IMR-90 (cell line): Measurements from ENCODE around the gene NOTO. TPM values are rescaled to one million over a fixed set of nuclear protein-coding genes. Genes with fewer than 3 reads are reported as not detected.

ENCODE experiments used
- ATAC-seq: fragments of 200-7000 bp; cut with Tn5 transposase; 2 replicates; pipeline ENCODE4 v1.9.1; 2020; ENCODE audit warnings: low read depth, mild to moderate bottlenecking, moderate library complexity
- BruUV-seq: library from RNA; stranded (reverse); fragments of 400-500 nt; replicated peaks from 2 replicates; lab custom pipeline; 2021; lab: Mats Ljungman, UMichigan
- CTCF ChIA-PET: fragments of 300-600 bp; formaldehyde crosslinking; extraction: SDS; loops from one replicate; lab custom pipeline; 2021; ENCODE audit warnings: antibody characterized with exemption; lab: Yijun Ruan, JAX
- POLR2A ChIA-PET: fragments of 300-600 bp; sonication (Branson Sonifier 250); formaldehyde crosslinking; loops from one replicate; lab custom pipeline; 2022; ENCODE audit warnings: antibody characterized with exemption; ENCODE audit not compliant: unreplicated experiment; lab: Charles Lee
- DNase-seq: peaks from one replicate; pipeline ENCODE4 v3.0.0; 2013
- H2AFZ ChIP-seq: replicated peaks from 2 replicates; pipeline ENCODE3; 2013; ENCODE audit warnings: low read length, mild to moderate bottlenecking; ENCODE audit not compliant: poor library complexity
- H2AK5ac ChIP-seq: 2 replicates; pipeline ENCODE4 v1.6.1; 2013; ENCODE audit warnings: low read depth, low read length, inconsistent platforms
- H2AK9ac ChIP-seq: replicated peaks from 2 replicates; pipeline ENCODE3; 2013; ENCODE audit warnings: mild to moderate bottlenecking, low read depth, low read length, moderate library complexity; ENCODE audit not compliant: poor library complexity
- H2BK120ac ChIP-seq: 2 replicates; pipeline ENCODE4 v1.6.1; 2013; ENCODE audit warnings: low read depth, low read length, inconsistent platforms
- H2BK15ac ChIP-seq: 3 replicates; pipeline ENCODE4 v1.6.1; 2013; ENCODE audit warnings: low read depth, low read length, inconsistent platforms
- H2BK20ac ChIP-seq: 2 replicates; pipeline ENCODE4 v1.6.1; 2013; ENCODE audit warnings: low read depth, mild to moderate bottlenecking, inconsistent platforms, low read length, moderate library complexity
- H2BK5ac ChIP-seq: 2 replicates; pipeline ENCODE4 v1.6.1; 2013; ENCODE audit warnings: mild to moderate bottlenecking, low read depth, low read length, inconsistent platforms; ENCODE audit not compliant: poor library complexity, severe bottlenecking
- H3K14ac ChIP-seq: replicated peaks from 2 replicates; pipeline ENCODE4 v1.6.1; 2013; ENCODE audit warnings: low read depth, low read length, inconsistent platforms
- H3K18ac ChIP-seq: 2 replicates; pipeline ENCODE4 v1.6.1; 2013; ENCODE audit warnings: low read depth, low read length, control low read depth
- H3K23ac ChIP-seq: 2 replicates; pipeline ENCODE4 v1.6.1; 2013; ENCODE audit warnings: low read depth, low read length, inconsistent platforms
- H3K27ac ChIP-seq: 2 replicates; pipeline ENCODE4 v1.5.1; 2013; ENCODE audit warnings: mild to moderate bottlenecking, control low read depth, low read length; ENCODE audit not compliant: insufficient read depth
- H3K27me3 ChIP-seq: 2 replicates; pipeline ENCODE4 v1.6.1; 2013; ENCODE audit warnings: low read length; ENCODE audit not compliant: control insufficient read depth, insufficient read depth
- H3K36me3 ChIP-seq: 2 replicates; pipeline ENCODE4 v1.6.1; 2013; ENCODE audit warnings: low read length, mixed read lengths; ENCODE audit not compliant: control insufficient read depth, insufficient read depth
- H3K4ac ChIP-seq: 2 replicates; pipeline ENCODE4 v1.6.1; 2013; ENCODE audit warnings: low read depth, low read length, inconsistent platforms
- H3K4me1 ChIP-seq: 2 replicates; pipeline ENCODE4 v1.6.1; 2013; ENCODE audit warnings: low read length, mixed read lengths; ENCODE audit not compliant: control insufficient read depth, insufficient read depth
- H3K4me2 ChIP-seq: 2 replicates; pipeline ENCODE4 v1.6.1; 2013; ENCODE audit warnings: low read depth, mild to moderate bottlenecking, control low read depth, low read length, moderate library complexity
- H3K4me3 ChIP-seq: 2 replicates; pipeline ENCODE4 v1.5.1; 2013; ENCODE audit warnings: low read depth, mild to moderate bottlenecking, control low read depth, low read length, moderate library complexity; ENCODE audit not compliant: insufficient read depth
- H3K56ac ChIP-seq: 2 replicates; pipeline ENCODE4 v1.6.1; 2013; ENCODE audit warnings: low read length, inconsistent platforms; ENCODE audit not compliant: insufficient read depth; ENCODE audit errors: extremely low read depth
- H3K79me1 ChIP-seq, 2 experiments: 2 replicates each; pipeline ENCODE4 v1.6.1; 2013; ENCODE audit warnings: low read length in 2 of 2, inconsistent platforms in 1 of 2, low read depth in 1 of 2
- H3K9ac ChIP-seq: 2 replicates; pipeline ENCODE4 v1.6.1; 2013; ENCODE audit warnings: low read depth, low read length, control low read depth
- H3K9me1 ChIP-seq: 2 replicates; pipeline ENCODE4 v1.6.1; 2013; ENCODE audit warnings: low read length, inconsistent platforms; ENCODE audit not compliant: insufficient read depth
- H3K9me3 ChIP-seq: 2 replicates; pipeline ENCODE4 v1.6.1; 2013; ENCODE audit warnings: low read length; ENCODE audit not compliant: control insufficient read depth, insufficient read depth
- H4K20me1 ChIP-seq: 2 replicates; pipeline ENCODE4 v1.6.1; 2013; ENCODE audit warnings: low read length, inconsistent platforms; ENCODE audit not compliant: insufficient read depth
- H4K5ac ChIP-seq: 2 replicates; pipeline ENCODE4 v1.6.1; 2013; ENCODE audit warnings: mild to moderate bottlenecking, low read depth, low read length, control low read depth
- H4K8ac ChIP-seq, 2 experiments: 2 replicates each; pipeline ENCODE4 v1.6.1; 2013; ENCODE audit warnings: low read depth in 2 of 2, low read length in 2 of 2, control low read depth in 1 of 2, inconsistent platforms in 1 of 2
- H4K91ac ChIP-seq: 2 replicates; pipeline ENCODE4 v1.6.1; 2013; ENCODE audit warnings: low read depth, low read length, inconsistent platforms; ENCODE audit not compliant: insufficient read depth
- BHLHE40 ChIP-seq: fragments of 150-350 bp; IDR thresholded peaks from 2 replicates; pipeline ENCODE4 v1.6.1; 2016; ENCODE audit warnings: mild to moderate bottlenecking, low read depth, low read length
- CEBPB ChIP-seq: IDR thresholded peaks from 2 replicates; pipeline ENCODE4 v1.6.1; 2012; ENCODE audit warnings: low read depth, low read length, improper control_type of control experiment
- CHD1 ChIP-seq: IDR thresholded peaks from 2 replicates; pipeline ENCODE4 v1.6.1; 2012; ENCODE audit warnings: low read depth, low read length, improper control_type of control experiment
- ELK1 ChIP-seq: fragments of 150-350 bp; IDR thresholded peaks from 2 replicates; pipeline ENCODE4 v1.6.1; 2016; ENCODE audit warnings: low read depth, mild to moderate bottlenecking, low read length, moderate library complexity, borderline replicate concordance
- FOS ChIP-seq: fragments of 150-350 bp; IDR thresholded peaks from 2 replicates; pipeline ENCODE4 v1.6.1; 2016; ENCODE audit warnings: low read depth, low read length
- MAFK ChIP-seq: IDR thresholded peaks from 2 replicates; pipeline ENCODE4 v1.6.1; 2012; ENCODE audit warnings: low read depth, low read length, improper control_type of control experiment
- MAZ ChIP-seq: IDR thresholded peaks from 2 replicates; pipeline ENCODE4 v1.6.1; 2012; ENCODE audit warnings: low read depth, mild to moderate bottlenecking, low read length, improper control_type of control experiment, moderate library complexity, borderline replicate concordance
- MXI1 ChIP-seq: IDR thresholded peaks from 2 replicates; pipeline ENCODE4 v1.6.1; 2012; ENCODE audit warnings: low read depth, mild to moderate bottlenecking, low read length, moderate library complexity, borderline replicate concordance
- NFE2L2 ChIP-seq: fragments of 150-350 bp; IDR thresholded peaks from 2 replicates; pipeline ENCODE4 v1.6.1; 2016; ENCODE audit warnings: low read depth, mild to moderate bottlenecking, low read length
- POLR2A ChIP-seq: IDR thresholded peaks from 2 replicates; pipeline ENCODE4 v1.6.1; 2012; ENCODE audit warnings: mild to moderate bottlenecking, low read depth, low read length
- RAD21 ChIP-seq: IDR thresholded peaks from 2 replicates; pipeline ENCODE4 v1.6.1; 2012; ENCODE audit warnings: low read length, improper control_type of control experiment
- RCOR1 ChIP-seq: IDR thresholded peaks from 2 replicates; pipeline ENCODE4 v1.6.1; 2012; ENCODE audit warnings: mild to moderate bottlenecking, low read length, improper control_type of control experiment; ENCODE audit not compliant: insufficient replicate concordance
- RFX5 ChIP-seq: IDR thresholded peaks from 2 replicates; pipeline ENCODE4 v1.8.0; 2012; ENCODE audit warnings: low read depth, mild to moderate bottlenecking, low read length, moderate library complexity
- SMC3 ChIP-seq: fragments of 150-350 bp; IDR thresholded peaks from 2 replicates; pipeline ENCODE4 v1.6.1; 2016; ENCODE audit warnings: low read depth, mild to moderate bottlenecking, antibody characterized with exemption, low read length, moderate library complexity
- WGBS, 2 experiments: methylation state at CpG; one replicate each; pipeline versions ENCODE4 v1.1.5 to v1.1.7; 2013; ENCODE audit warnings: missing lambda C conversion rate in 2 of 2; ENCODE audit not compliant: insufficient read length in 1 of 2; ENCODE audit errors: extremely low coverage in 2 of 2; 5-methylcytosine and 5-hydroxymethylcytosine counted together
- dilution Hi-C: fragments of 300-500 bp; cut with HindIII; formaldehyde crosslinking; loops from one replicate; pipeline ENCODE4 v1.14.3; 2018; ENCODE audit warnings: low sequenced_read_pairs; ENCODE audit not compliant: unreplicated experiment
- in situ Hi-C: fragments of 300-500 bp; cut with MboI; formaldehyde crosslinking; loops from 3 replicates; pipeline ENCODE4 v1.14.3; 2019; ENCODE audit warnings: low sequenced_read_pairs, inconsistent platforms, mixed read lengths
- intact Hi-C: fragments of 100-400 bp; cut with micrococcal nuclease; formaldehyde crosslinking; loops from 2 replicates; pipeline ENCODE4 v1.10.0; 2022
- polyA plus RNA-seq, 3 experiments: library from polyadenylated mRNA; depleted of rRNA; stranded (reverse); fragments of >200 nt; gene quantifications; 2 replicates each; pipeline ENCODE4 v1.2.3, GENCODE V29; 2012; ENCODE audit warnings: low replicate concordance in 1 of 3
- total RNA-seq: library from RNA; depleted of rRNA; stranded (reverse); fragments of >200 nt; gene quantifications from 2 replicates; pipeline ENCODE4 v1.2.3, GENCODE V29; 2012
- TF ChIP-seq, protein P1 (sequence below): conservative IDR thresholded peaks from 2 replicates; pipeline ENCODE4 v1.5.1; 2012; ENCODE audit warnings: mild to moderate bottlenecking, low read depth, low read length, improper control_type of control experiment
- TF ChIP-seq, protein P2 (sequence below): fragments of 150-350 bp; IDR thresholded peaks from 2 replicates; pipeline ENCODE4 v1.6.1; 2017; ENCODE audit warnings: mild to moderate bottlenecking, antibody characterized with exemption, low read length, low read depth

The NOTO gene
- total and polyA plus RNA-seq, 2 of the 4 experiments (the other 2 are of a cell fraction), result not detected

- no peak overlapping the region for H4K5ac ChIP-seq
- H3K27me3 ChIP-seq, result peaks cover 50% of the 10 kb centered on the region
- ATAC-seq (peak; percentile 22), DNase-seq (peak; percentile 62)
- H3K79me1 ChIP-seq, result no peaks in the 10 kb centered on the region
- H3K27ac ChIP-seq, result no peak overlapping the region
- peak overlapping the region; percentile 33; the same call in 1 of the 2 replicates for H3K4me2 ChIP-seq
- no TSS peak for BruUV-seq
- no peak overlapping the region for H2BK15ac ChIP-seq
- POLR2A ChIA-PET, result no interaction called here
- CTCF ChIA-PET, result no interaction called here
- H3K4me1 ChIP-seq, result 0 out of 2 replicates have a peak, but pooled peaks cover 2% of the 10 kb centered on the region
- no peak overlapping the region for H3K23ac ChIP-seq
- H3K36me3 ChIP-seq, result no peaks in the 10 kb centered on the region
- no peak overlapping the region for H3K14ac ChIP-seq
- H4K20me1 ChIP-seq, result no peaks in the 10 kb centered on the region
- dilution Hi-C loops (no loop called here), in situ Hi-C loops (no loop called here), intact Hi-C loops (loop anchor here (5.0 kb wide), 1 partner anchor 183 kb away; no protein-coding TSS in a partner anchor)
- no peak overlapping the region for H2AK5ac ChIP-seq
- H3K18ac ChIP-seq, result no peak overlapping the region
- no peaks in the 10 kb centered on the region for H3K9me3 ChIP-seq
- 0 out of 2 replicates have a peak overlapping the region, but pooled peaks have one; percentile 8 for H3K4me3 ChIP-seq
- no peak overlapping the region for H4K91ac ChIP-seq
- no peak overlapping the region for H3K56ac ChIP-seq
- H2BK5ac ChIP-seq, result no peak overlapping the region
- H3K9ac ChIP-seq, result no peak overlapping the region
- H4K8ac ChIP-seq, result no peak overlapping the region
- H3K9me1 ChIP-seq, result no peaks in the 10 kb centered on the region
- H2BK20ac ChIP-seq, result no peak overlapping the region
- H2AFZ ChIP-seq, result peak overlapping the region; percentile 91
- H3K4ac ChIP-seq, result peak overlapping the region; percentile 60; the same call in 1 of the 2 replicates
- H2AK9ac ChIP-seq, result no peak overlapping the region
- TF ChIP-seq MAFK, result no peak
- TF ChIP-seq ELK1, result no peak
- no peak for TF ChIP-seq MAZ
- no peak for TF ChIP-seq SMC3
- no peak for TF ChIP-seq BHLHE40
- TF ChIP-seq, protein P1, sequence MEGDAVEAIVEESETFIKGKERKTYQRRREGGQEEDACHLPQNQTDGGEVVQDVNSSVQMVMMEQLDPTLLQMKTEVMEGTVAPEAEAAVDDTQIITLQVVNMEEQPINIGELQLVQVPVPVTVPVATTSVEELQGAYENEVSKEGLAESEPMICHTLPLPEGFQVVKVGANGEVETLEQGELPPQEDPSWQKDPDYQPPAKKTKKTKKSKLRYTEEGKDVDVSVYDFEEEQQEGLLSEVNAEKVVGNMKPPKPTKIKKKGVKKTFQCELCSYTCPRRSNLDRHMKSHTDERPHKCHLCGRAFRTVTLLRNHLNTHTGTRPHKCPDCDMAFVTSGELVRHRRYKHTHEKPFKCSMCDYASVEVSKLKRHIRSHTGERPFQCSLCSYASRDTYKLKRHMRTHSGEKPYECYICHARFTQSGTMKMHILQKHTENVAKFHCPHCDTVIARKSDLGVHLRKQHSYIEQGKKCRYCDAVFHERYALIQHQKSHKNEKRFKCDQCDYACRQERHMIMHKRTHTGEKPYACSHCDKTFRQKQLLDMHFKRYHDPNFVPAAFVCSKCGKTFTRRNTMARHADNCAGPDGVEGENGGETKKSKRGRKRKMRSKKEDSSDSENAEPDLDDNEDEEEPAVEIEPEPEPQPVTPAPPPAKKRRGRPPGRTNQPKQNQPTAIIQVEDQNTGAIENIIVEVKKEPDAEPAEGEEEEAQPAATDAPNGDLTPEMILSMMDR, result no peak
- TF ChIP-seq RFX5, result no peak
- TF ChIP-seq NFE2L2, result no peak
- TF ChIP-seq CHD1, result no peak
- TF ChIP-seq CEBPB, result no peak
- TF ChIP-seq FOS, result no peak
- TF ChIP-seq POLR2A, result no peak
- no peak for TF ChIP-seq RAD21
- TF ChIP-seq, protein P2, sequence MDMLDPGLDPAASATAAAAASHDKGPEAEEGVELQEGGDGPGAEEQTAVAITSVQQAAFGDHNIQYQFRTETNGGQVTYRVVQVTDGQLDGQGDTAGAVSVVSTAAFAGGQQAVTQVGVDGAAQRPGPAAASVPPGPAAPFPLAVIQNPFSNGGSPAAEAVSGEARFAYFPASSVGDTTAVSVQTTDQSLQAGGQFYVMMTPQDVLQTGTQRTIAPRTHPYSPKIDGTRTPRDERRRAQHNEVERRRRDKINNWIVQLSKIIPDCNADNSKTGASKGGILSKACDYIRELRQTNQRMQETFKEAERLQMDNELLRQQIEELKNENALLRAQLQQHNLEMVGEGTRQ, result no peak
- TF ChIP-seq MXI1, result no peak
- no peak for TF ChIP-seq RCOR1
- no peak overlapping the region for H2BK120ac ChIP-seq
- WGBS, 2 experiments, result 2% methylated on average over 15 of the region's 59 CpGs; no CpG with 5 or more reads in 1 of the 2 experiments
These were observed 26.6 kb upstream of the NOTO start for GRCh38 chr2:73175663-73176204.
